Inferior parietal cortex (tissue), 1 donor: ENCODE measurements around the gene ASB13.
"Not testable (repeated sequence)": the region's sequence is repeated elsewhere in the genome, so short reads cannot be mapped to it uniquely, and the experiment has no call there.

Source experiments
- DNase-seq: peaks from one replicate; pipeline ENCODE4 v3.0.0-alpha.2; 2016; ENCODE audit errors: extremely low spot score

Gene ASB13

DNA sequence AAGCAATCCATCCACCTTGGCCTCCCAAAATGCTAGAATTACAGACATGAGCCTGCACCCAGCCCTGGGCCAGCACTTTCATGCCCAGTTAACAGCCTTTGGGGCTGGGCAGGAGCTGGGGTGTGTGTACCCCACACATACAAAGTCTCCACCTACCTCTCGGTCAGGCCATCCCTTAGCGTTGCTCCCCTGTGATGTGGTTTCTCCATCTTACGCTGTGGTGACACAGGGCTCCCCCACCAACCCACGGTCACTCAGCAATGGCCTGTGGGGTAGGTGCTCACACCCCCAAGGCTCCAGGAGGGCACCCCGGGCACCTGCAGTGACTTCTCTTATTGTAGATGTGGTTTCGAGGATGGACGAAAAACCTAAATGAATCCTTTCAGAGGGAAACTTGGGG, 58.8 kb downstream of the ASB13 start:
- no peak for DNase-seq

DNA sequence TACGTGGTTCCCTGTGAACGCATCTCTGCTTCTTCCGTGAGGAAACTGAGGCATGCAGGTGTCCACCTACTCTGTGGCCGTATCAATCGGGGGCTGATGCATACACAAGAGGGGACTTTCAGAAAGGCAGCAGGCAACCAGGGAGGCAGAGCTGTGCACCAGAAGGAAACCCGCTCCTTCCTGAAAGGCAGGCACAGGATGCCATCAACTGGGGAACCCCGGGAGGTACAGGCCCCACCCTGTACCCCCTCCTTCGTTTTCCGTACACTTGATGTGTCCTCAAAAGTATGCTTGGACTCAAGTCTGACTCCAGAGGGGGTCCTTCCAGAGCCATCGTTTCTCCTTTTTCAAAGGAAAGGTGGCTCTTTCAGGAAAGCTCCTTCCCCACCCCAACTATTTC, 59.5 kb downstream of the ASB13 start:
- no peak for DNase-seq

DNA sequence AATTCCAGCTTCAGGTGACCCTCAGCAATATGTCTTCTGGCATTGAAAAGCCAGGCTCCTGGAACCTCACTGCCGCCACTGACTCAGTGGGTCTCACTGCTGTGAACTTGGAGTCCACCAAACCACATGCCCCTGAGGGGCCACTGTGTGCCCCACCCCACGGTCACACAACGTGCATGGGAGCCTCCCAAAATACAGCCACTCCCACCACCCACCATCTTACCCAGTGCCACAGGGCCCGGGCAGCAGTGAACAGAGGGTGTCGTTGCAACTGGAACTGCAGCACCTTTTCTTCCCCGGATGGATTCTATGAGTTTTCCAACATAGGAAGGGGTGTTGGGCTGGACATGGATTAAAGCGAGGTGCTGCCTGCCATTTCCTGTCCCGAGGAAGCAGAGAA, 60.1 kb downstream of the ASB13 start:
- DNase-seq, result no peak

DNA sequence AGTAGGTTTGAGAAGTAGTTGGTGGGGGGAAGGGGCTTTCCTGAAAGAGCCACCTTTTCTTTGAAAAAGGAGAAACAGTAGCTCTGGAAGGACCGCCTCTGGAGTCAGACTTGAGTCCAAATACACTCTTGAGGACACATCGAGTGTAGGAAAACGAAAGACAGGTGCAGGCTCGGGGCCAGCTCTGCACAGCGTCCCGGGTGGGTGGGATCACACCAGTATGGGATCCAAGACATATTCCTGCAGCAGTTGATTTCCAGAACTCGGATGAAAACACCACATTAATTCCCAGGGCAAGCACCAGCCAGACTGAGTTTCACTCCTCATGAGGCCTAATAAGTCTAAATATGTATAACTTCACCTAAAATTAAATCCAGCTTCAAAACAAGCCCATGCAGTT, 61.4 kb downstream of the ASB13 start:
- DNase-seq, result no peak

DNA sequence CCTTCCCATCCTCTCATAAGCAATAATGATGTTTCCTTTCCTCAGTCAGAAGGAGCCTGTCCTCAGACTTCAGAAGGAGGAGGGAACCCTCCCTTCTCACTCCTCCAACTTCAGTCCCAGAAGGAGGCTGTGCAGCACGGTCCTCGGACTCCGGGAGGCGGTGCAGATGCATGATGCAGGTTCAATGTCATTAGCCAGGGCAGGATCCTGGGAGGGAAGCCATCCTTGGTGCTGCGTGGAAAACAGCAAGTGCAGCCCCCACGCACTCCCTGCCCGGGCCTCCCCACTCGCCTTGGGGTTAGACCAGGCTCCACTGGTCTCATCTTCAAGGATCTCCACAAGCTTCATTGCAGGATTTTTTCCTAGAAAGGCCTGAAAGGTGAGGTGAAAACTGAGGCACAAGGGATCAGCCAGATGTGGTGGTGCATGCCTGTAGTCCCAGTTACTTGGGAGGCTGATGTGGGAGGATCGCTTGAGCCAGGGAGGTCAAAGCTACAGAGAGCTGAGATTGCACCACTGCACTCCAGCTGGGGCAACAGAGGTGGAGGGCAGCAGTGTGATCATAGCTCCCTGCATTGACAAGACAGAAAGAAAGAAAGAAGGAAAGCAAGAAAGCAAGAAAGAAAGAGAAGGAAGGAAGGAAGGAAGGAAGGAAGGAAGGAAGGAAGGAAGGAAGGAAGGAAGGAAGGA, 62.0 kb downstream of the ASB13 start:
- no peak for DNase-seq

DNA sequence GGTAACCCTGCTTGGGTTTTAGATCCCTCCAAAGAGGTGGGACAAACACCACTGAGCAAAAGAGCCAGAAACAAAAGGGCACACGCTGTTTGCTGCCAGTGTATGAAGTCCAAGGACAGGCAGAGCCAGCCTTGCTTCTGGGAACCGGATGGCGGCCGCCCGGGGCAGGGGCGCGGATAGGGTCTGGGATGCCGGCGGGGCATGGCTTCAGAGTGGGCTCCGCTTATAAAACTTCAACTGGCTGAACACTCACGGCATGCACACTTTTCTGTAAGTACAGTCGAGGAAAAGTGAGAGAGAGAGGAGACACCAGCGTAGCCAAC, 62.6 kb downstream of the ASB13 start:
- no peak for DNase-seq

DNA sequence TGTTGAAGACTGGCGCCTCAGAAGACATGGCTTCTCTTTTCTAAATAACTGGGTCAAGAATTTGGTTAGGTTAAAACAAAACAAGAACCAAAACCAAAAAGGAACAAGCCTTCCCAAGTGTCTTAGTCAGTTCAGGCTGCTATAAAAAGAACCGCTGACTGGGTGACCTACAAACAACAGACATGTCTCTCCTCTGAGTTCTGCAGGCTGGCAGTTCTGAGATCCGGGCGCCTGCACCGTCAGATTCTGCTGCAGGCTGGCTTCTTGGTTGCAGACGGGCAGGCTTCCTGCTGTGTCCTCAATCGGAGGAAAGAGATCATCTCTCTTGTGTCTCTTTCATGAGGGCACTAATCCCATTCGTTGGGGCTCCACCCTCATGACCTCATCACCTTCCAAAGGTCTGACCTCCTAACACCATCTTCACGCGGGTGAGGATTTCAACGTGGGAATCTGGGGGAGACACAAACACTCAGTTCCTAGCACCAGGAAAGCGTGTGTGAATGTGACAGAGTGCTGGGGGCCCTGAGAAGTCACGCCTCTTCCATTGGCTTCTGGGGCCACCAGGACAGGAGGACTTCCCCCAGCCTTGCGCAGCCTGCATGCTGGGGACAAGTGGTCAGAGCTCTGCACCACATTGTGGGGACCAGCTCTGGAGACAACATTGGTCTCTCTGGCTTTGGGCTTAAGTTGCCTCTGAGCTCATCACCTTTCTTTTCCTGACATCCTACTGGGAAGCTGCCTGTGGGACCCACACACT, 63.1 kb downstream of the ASB13 start:
- no peak for DNase-seq

DNA sequence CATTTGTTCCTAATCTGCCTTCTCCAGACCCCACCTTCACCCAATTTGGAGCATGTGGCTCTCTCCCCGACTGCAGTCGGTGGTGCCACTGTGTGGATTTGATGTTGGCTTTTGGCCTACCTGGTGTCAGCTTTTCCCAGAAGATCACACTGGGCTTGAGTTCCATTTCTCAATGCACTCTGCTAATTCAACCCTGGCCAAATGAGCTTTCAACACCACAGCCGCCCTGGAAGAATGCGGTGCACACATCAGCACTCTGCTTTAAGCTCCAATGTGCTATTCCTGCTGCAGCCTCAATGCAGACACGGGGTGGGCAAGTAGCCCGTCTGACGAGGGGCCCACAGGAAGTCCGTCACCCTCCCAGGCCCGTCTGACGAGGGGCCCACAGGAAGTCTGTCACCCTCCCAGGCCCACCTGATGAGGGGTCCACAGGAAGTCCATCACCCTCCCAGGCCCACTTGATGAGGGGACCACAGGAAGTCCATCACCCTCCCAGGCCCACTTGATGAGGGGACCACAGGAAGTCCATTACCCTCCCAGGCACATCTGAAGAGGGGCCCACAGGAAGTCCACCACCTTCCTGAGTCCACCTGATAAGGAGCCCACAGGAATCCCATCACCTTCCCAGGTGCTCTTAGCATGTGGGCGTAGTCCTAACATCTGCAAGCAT, 64.4 kb downstream of the ASB13 start:
- no peak for DNase-seq

DNA sequence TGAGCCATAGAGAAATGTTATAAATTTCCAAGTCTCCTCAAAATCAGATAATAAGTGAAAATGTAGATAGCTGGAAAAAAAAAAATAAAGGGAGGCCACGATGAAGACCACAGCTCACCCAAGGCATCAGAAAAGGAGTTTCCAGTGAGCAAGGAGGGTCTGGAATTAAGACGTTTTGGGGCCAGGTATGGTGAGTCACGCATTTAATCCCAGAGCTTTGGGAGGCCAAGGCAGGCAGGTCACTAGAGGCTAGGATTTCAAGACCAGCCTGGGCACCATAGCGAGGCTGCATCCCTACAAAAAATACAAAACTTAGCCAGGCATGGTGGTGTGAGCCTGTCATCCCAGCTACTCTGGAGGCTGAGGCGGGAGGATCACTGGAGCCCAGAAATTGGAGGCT, 65.5 kb downstream of the ASB13 start:
- no peak for DNase-seq

DNA sequence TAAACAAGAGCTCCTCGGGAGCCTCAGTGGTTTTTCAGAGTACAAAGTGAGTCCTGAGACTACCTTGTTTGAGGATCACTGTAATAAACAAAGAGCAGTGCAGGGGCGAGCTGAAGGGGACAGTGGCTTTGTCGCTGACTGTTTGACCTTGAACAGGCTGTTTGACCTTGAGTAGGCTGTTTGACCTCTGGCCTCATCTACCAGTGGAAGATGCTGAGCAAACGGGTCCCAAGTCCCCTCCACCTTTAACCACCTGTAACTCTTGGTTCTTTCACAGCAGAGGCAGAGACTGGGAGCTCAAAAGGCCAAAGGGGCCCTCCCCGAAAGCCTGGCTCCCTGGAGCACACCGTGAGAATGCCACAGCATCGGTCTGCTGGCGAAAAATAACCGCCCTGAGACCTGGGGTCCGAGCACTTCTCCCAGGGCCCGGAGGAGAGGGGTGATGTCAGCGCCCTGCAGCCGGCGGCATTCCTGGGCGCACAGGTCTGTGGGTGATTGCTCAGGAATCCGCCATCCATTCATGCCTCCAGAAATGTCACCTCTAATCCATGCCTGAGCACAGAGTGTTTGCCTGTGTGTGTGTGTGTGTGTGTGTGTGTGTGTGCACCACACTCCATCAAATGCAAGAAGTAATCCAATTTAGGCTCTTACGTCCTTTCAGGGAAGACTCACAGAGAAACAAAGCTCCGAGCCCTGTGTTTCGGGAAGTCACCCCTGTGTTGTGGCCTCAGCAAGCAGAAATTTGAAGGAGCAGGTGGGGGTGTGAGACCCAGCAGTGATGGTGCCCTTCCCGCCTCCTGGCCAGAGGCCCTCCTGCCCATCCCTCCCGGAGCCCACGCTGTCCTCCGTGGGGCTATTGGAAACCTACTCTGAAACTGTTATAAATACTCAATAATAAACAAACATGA, 66.5 kb downstream of the ASB13 start:
- no peak for DNase-seq

DNA sequence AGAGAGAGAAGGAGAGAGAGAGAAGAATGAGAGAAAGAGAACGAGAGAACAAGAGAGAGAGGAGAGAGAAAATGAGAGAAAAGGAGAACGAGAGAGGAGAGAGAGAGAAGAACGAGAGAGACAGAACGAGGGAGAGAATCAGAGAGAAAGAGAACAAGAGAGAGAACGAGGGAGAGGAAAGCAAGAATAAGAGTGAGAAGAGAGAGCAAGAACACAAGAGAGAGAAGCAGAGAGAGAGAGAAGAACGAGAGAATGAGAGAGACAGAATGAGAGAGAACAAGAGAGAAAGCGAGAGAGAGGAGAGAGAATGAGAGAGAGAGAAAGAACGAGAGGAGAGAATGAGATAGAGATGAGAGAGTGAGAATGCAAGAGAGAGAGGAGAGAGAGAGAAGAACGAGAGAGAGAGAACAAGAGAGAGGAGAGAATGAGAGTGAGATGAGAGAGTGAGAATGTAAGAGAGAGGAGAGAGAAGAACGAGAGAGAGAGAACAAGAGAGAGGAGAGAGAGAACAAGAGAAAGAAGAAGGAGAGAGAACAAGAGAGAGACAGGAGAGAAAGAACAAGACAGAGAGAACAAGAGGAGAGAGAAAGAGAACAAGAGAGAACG, 68.2 kb downstream of the ASB13 start:
- no peak for DNase-seq

DNA sequence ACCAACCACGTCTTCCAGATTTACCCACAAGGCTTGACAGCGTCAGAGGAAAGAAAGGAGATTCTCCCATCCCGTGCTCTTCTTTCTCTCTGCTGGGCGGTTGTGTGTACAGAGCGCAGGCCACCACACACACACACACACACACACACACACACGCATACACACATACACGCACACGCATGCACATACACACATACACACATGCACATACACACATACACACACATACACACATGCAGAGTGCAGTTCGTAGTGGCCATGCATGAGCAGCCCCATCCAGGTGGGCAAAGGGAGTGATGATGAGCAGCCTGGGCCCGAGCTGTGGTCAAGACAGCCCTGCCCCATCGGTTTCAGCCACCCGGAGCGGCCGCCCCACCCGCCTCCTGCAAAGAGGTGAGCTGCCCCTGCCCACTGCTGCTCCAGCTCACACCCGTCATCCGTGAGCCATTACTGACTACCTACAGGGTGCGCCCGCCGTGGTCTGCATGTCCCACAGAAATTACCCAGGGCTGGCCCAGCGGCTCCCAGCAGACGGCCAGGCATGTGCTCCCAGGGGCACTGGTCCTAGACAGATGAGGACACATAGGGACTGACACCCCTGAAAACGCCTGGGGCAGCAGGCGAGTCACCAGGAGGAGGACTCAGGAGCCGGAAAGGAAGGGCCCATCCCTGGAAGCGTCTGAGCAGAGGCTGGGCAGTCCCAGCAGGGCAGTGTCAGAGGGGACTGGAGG, 69.6 kb downstream of the ASB13 start:
- no peak for DNase-seq

DNA sequence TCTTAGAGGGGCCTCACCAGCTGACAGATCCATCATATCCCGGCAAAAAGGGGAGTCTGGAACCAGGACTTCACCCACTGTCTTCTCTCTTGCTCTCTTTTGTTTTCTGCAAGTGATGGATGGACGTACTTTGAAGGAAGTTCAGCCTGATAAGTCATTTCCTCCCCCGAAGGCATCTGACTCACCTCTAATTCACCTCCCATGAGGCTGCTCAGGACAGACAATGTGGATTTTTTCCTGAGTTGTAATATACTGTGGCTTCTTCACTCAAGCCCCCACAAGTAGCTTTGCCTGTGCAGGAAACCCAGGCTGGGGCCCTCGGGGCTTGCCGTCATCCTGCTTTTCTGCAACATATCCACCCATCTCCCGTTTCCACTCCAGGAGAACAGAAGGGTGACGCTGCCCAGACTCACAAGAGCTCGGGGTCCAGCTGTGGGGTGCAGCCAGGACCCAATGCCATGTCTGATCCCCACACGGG, 70.4 kb downstream of the ASB13 start:
- no peak for DNase-seq

DNA sequence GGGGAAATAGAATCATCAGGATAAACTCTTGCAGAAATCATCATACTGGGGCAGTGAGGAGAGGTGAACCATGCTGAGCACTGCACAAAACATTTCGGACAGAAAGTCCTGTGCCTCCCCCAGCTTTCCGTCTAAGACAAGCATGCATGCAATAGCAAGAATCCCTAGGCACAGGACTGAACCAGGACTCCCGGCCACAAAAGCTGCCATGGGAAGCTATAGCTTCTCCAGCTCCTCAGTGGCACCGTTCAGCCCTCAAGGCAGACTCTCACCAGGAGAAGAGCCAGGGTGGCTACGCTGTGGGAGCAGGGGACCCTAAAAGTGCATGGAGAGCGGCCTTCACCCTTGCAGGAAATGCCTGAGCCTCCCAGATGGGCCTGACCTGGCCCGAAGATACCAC, 70.8 kb downstream of the ASB13 start:
- DNase-seq, result no peak

DNA sequence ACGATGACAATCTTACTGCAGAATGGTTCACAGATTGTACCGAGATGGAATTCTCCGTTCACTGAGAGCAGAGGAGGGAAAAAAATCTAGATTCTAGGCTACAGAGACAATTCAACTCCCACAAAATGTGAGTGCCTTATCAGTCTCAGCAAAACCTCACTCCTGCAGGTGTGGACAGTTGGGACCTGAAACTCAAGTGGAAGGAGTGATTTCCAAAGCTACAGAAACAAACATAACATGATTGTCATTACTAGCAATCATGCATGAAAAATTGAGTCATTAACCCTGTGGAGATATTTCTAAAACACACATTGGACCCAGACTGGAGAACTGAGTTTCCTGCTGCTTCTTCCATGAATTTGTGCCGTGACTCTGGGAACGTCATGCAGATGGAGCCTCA, 71.3 kb downstream of the ASB13 start:
- no peak for DNase-seq

DNA sequence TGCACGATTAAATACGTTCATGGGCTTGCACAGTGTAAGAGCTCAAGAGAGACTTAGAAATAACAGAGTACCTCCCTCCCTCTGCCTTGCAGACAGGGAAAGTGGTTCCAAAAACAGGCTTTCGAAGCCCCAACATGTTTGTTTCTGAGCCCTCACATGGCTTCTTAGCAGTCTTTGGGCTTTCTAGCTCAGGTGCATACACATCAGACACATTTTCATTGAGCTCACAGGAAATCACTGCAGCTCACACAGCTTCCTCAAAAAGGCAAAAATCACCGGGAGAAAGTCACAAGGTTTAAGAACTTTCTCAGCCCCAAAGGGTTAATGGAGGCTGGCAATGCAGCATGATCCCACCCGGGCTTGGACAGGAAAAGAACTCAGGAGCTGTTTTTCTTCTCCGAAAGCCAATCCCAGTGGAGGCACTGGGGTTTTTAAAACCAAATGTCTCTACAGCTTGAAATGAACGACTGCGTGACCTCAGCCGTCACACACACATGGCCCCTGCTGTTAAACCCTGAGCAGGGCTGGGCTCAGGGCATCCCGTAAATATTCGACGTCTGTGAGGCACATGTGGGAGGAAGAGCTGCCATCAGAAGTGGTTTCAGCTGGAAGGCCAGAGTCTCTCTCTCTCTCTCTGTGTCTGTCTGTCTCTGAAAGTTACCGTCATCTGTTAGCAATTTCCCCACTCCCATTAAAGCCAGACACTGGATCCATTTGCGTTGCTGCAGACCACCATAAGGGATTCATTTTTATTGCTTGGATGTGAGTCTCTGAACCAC, 71.9 kb downstream of the ASB13 start:
- no peak for DNase-seq

DNA sequence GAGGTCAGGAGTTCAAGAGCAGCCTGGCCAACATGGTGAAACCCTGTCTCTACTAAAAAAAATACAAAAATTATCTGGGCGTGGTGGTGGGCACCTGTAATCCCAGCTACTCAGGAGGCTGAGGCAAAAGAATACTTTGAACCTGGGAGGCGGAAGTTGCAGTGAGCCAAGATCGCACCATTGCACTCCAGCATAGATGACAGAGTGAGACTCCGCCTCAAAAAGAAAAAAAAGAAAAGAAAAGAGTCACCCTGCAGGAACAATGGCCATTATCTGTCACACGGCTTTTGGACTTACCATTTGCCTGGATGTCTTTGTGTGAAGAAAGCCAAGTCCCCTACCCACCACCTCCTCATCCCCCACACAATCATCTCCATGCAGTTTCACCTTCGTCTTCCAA, 73.0 kb downstream of the ASB13 start:
- not testable (repeated sequence) for DNase-seq

DNA sequence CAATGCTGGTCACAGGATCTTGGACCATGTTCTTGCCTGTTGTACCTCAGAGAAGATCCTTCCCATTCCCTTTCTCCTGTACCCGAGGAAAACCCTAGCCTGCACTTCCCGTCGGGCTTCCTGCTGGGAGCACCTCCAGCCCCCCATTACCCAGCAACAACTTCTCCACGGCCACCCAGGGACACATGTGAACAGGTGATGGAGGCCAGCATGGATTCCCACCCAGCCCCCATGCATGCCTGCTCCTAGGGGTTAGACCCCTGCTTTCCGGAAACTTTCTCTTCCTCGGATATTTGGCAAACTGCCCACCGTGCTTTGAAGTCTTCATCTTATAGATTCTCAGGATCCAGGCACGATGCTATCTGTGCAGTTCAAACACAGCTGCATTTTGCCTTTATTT, 74.3 kb downstream of the ASB13 start:
- DNase-seq, result no peak

DNA sequence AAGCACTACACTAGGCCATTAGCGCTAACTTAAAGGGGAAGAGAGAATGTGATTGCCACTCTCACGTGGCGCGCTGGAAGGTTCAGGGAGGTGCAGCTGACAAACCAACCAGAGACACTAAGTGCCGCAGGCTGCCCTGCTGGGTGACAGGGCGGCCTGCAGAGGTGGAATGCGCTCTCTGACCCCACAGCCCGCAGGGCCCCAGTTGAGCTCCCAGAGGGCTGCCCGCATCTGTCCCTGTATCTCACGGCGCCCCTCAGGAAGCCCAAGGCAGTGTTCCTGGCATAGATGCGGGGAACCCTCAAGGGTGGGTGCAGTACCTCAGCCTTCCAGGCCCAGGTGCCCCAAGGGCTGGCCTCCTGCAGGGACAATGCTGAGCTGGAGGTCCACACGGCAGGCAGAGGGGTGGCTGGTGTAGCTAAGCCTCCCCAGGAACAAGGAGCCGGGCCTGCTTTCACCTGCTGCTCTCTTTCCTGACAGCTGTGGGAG, 75.0 kb downstream of the ASB13 start:
- no peak for DNase-seq

DNA sequence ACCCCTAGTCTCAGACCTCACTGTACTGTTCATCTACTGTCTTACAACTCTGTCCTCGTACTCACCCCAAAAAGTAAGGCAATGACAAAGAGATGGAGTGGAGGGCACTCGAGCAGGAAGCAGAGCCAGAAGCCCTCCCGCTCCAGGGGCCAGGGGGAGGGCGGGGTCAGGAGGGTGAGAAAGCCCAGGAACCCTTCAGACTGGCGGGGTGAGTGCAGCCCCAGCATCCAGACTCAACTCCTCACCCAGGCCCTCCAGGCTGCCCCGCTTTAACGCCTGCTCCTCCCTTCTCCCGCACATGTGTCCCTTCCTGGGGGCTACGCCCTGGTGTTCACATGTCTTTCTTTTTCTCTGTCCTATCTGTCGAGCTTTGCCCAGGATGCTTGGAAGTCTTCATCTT, 75.6 kb downstream of the ASB13 start:
- no peak for DNase-seq
